GM12865 (cell line): Measurements from ENCODE around the gene SLC4A4.

Experiments
- DNase-seq: peaks from one replicate; pipeline ENCODE4 v3.0.0; 2010; ENCODE audit warnings: low read depth
- H3K4me3 ChIP-seq: 2 replicates; pipeline ENCODE4 v1.5.1; 2011; ENCODE audit warnings: mild to moderate bottlenecking, low read depth, low read length, control low read depth
- TF ChIP-seq, protein P1 (sequence below): IDR thresholded peaks from 2 replicates; pipeline ENCODE4 v1.5.1; 2011; ENCODE audit warnings: low read length, control low read depth, low read depth, inconsistent platforms; ENCODE audit not compliant: insufficient read depth; ENCODE audit errors: missing control alignments

SLC4A4 gene

DNA sequence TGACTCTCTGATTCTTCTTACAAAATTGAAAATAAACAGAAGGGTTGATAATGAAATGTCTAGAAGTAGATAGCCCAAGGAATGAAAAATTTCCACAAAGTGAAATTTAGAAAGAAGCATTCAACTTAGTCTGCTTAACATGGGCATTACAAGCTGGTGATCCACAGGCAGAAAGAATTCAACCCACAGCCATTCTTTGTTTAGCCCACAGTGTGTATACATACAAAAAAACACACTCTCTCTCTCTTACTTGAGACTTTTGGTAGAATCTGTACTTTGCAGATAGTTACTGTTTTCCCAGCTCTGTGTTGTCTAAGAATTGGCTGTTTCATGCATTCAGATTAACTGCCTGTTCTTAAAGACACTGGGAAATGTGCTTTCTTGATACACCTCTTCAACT is 159.8 kb downstream of the SLC4A4 start:
- H3K4me3 ChIP-seq = no peak overlapping the region
- DNase-seq = no peak
- TF ChIP-seq, protein P1, sequence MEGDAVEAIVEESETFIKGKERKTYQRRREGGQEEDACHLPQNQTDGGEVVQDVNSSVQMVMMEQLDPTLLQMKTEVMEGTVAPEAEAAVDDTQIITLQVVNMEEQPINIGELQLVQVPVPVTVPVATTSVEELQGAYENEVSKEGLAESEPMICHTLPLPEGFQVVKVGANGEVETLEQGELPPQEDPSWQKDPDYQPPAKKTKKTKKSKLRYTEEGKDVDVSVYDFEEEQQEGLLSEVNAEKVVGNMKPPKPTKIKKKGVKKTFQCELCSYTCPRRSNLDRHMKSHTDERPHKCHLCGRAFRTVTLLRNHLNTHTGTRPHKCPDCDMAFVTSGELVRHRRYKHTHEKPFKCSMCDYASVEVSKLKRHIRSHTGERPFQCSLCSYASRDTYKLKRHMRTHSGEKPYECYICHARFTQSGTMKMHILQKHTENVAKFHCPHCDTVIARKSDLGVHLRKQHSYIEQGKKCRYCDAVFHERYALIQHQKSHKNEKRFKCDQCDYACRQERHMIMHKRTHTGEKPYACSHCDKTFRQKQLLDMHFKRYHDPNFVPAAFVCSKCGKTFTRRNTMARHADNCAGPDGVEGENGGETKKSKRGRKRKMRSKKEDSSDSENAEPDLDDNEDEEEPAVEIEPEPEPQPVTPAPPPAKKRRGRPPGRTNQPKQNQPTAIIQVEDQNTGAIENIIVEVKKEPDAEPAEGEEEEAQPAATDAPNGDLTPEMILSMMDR = no peak

DNA sequence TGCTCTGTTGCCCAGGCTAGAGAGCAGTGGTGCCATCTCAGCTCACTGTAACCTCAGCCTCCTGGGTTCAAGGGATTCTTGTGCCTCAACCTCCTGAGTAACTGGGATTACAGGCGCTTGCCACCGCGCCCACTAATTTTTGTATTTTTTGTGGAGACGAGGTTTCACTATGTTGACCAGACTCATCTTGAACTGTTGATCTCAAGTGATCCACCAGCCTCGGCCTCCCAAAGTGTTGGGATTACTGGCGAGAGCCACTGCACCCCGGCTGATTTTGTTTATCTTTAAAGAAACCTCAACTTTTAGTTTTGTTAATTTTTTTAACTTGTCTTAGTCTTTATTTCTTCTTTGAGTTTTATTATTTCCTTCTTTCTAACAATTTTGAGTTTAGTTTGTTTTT is 163.2 kb downstream of the SLC4A4 start:
- TF ChIP-seq, protein P1 = no peak
- no peak overlapping the region for H3K4me3 ChIP-seq
- no peak for DNase-seq

DNA sequence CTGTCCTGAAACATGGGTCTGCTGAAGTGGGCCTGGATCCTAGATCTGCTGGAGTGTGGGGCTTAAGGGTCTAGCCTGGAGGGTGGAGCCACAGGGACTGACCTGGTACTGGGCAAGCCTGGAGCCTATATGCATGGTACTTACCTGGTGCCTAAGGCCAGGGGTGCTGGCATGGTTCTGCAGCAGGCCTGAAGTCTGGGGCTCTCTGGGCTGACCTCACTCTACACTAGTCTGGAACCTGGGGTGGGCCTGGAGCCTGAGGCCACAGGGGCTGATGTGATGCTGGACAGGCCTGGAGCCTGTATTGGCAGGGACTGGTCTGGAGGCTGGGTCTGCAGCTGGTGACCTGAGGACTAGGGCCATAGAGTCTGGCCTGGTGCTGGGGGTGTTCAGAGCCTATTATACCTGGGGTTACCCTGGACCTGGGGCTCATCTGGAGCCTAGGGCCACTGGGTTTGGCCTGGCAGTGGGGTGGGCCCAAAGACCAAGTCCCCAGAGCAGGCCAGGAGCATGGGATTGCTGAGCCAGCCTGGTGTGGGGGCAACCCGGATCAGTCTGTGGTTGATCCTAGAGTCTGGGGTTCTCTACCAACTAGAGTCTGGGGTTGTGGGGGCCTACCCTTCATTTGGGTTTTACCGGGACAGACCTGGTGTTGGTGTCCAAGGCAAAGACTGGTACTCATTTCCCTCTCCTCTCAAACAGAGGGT is 179.6 kb downstream of the SLC4A4 start:
- H3K4me3 ChIP-seq = no peak overlapping the region
- TF ChIP-seq, protein P1 = no peak
- DNase-seq = no peak

DNA sequence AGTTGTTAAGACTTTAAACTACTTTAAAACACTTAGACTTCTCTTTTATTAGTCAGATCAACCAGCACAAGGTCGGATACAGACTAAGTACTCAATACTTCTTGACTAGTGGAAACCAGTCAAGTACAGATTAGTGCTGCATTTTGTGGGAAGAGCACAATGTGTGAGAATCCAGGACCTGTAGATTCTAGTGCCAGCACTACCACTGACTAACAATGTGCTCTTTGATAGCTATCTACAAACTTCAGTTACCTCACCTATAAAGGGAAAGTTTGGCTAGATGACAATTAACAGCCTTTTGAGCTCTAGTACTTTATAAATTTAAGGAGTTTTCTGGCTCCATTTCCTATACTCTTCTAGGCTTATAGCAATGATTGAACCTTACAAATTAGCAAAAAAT is 181.5 kb downstream of the SLC4A4 start:
- no peak overlapping the region for H3K4me3 ChIP-seq
- DNase-seq = no peak
- TF ChIP-seq, protein P1 = no peak

DNA sequence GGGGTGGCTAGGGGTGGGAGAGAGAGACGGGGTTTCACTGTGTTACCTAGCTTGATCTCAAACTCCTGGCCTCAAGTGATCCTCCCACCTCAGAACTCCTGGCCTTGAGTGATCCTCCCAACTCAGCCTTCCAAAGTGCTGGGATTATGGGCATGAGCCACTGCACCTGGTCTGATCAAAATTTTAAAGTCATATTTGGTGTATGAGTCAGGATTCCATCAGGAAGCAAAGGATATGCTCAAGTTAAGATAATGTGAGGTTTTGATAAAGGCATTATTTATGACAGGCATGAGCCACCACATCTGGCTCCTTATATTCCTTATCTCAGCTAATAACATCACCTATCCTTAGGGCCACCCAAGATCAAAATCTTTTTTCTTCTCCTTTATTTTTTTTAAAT is 182.0 kb downstream of the SLC4A4 start:
- TF ChIP-seq, protein P1 = no peak
- no peak overlapping the region for H3K4me3 ChIP-seq
- DNase-seq = no peak

DNA sequence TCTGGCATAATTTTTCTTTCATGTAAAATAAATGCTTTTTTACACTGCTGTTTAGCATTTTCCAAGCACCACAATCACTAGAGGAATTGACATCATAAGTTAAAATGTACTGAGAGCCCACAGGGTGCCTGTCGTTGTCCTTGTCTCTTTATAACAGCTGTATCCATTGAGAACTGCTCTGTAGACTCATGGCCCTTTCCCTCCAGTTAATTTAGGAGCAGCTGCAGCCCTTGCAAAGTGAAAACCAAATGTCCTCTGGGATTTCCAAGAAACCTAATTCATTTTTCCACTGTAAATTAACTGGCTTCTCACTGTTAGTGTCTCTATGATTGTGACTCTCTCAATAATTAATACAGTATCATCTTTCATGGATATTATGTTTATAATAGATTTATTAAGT is 185.9 kb downstream of the SLC4A4 start:
- TF ChIP-seq, protein P1 = no peak
- no peak for DNase-seq
- no peak overlapping the region for H3K4me3 ChIP-seq
